ENCODE results near the gene UBXN7. TPM values are rescaled to one million over a fixed set of nuclear protein-coding genes. Genes with fewer than 3 reads are reported as not detected.
A peak's percentile ranks its signal among the peaks of the same experiment; 100 is the strongest.

UBXN7 gene
- total and polyA plus RNA-seq, 9 of the 15 experiments (the other 6 are each of a cell fraction or from before 2014, with no cell fraction given): 3.5 to 44.6 (median 13.4) TPM

DNA sequence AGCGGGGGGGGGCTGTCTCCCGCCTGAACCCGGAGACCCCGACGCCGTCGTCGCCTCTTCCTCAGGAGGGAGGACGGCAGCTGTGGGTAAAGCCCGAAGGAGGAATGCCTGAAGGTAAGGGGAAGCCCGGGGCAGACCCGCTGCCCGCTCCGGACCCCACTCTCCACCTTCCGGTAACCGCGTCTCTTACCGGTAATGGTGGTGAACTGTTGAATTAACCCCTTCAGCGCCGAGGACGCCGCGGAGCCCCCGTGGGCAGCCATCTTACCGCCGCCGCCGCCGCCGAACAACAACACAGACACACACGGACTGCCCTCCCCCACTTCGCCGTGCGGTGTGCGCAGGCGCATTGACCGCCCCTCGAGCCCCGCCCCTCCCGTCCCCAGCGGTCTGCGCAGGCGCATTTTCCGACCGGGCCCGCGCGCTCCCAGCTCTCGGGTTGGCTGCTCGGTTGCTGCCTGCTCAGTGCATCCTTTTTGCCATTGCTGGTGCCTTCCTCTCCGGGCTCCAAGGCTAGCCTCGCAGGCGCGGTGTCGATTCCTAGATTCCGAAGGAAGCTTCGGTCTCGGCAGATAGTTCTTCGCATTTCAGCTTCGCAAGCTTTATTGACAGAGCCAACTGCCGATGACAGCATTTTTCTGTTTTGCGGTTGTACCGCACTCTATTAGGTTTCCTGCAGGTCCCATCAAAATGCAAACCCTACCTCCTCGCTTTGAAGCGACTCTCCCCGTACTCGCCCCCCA is at the start of gene UBXN7 (continued):
- TF ChIP-seq U2AF2 (optimal IDR thresholded peaks at IDR 0.05; ENCODE audit: low read depth, low read length) (no peak), GATAD2A (IDR thresholded peaks at IDR 0.05) (peak; percentile 69; the same call in 1 of the 2 replicates), NFRKB (IDR thresholded peaks at IDR 0.05; ENCODE audit: low read depth) (0 out of 2 replicates have a peak, but pooled peaks have one; percentile 58), MTA3 (IDR thresholded peaks at IDR 0.05; ENCODE audit: borderline replicate concordance) (no peak; the same call in 1 of the 2 replicates), MBD2 (IDR thresholded peaks at IDR 0.05; ENCODE audit: borderline replicate concordance, low read depth) (no peak), HNRNPUL1 (IDR thresholded peaks at IDR 0.05; ENCODE audit: low read length) (no peak)
- TF ChIP-seq, protein P1, sequence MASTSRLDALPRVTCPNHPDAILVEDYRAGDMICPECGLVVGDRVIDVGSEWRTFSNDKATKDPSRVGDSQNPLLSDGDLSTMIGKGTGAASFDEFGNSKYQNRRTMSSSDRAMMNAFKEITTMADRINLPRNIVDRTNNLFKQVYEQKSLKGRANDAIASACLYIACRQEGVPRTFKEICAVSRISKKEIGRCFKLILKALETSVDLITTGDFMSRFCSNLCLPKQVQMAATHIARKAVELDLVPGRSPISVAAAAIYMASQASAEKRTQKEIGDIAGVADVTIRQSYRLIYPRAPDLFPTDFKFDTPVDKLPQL (IDR thresholded peaks at IDR 0.05; ENCODE audit: extremely low read depth, insufficient read length): no peak

DNA sequence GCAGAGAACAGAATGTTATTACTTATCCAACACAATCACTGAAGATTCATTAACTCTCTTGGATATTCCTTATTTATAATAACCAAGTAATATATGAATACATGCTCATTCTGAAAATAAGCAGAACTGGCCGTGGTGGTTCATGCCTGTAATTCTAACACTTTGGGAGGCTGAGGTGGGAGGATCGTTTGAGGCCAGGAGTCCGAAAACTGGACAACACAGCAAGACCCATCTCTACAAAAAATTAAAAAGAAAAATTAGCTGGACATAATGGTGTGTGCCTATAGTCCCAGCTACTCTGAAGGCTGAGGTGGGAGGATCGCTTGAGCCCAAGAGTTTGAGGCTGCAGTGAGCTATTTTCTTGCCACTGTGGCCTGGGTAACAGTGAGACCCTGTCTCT is 45.5 kb upstream of the UBXN7 start:
- H3K4me3 ChIP-seq: no peak overlapping the region
- DNase-seq (ENCODE audit: extremely low read depth in 1 of 4, low spot score in 3 of 4): no peak
- H3K9me1 ChIP-seq (ENCODE audit: control insufficient read depth, insufficient read depth, low read length): no peaks in the 10 kb centered on the region
- in situ Hi-C loops (cut with MboI) (no loop called here), intact Hi-C loops (cut with micrococcal nuclease) (no loop called here)
- H3K4me2 ChIP-seq (ENCODE audit: insufficient read depth, low read length): no peak overlapping the region
- peak; percentile 72 for TF ChIP-seq RBM25 (IDR thresholded peaks at IDR 0.05; ENCODE audit: low read depth, low read length, severe bottlenecking)
- peak; percentile 74 for TF ChIP-seq BCOR (IDR thresholded peaks at IDR 0.05)
- TF ChIP-seq POLR2AphosphoS5 (IDR thresholded peaks at IDR 0.05; ENCODE audit: control insufficient read depth, insufficient read depth, low read depth, low read length): no peak
- TF ChIP-seq, protein P2, sequence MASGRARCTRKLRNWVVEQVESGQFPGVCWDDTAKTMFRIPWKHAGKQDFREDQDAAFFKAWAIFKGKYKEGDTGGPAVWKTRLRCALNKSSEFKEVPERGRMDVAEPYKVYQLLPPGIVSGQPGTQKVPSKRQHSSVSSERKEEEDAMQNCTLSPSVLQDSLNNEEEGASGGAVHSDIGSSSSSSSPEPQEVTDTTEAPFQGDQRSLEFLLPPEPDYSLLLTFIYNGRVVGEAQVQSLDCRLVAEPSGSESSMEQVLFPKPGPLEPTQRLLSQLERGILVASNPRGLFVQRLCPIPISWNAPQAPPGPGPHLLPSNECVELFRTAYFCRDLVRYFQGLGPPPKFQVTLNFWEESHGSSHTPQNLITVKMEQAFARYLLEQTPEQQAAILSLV (tag; IDR thresholded peaks at IDR 0.05): no peak
- TF ChIP-seq, protein P3, sequence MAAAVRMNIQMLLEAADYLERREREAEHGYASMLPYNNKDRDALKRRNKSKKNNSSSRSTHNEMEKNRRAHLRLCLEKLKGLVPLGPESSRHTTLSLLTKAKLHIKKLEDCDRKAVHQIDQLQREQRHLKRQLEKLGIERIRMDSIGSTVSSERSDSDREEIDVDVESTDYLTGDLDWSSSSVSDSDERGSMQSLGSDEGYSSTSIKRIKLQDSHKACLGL (CRISPR knock-in tag; IDR thresholded peaks at IDR 0.05; ENCODE audit: borderline replicate concordance, poor library complexity, severe bottlenecking): no peak
- TF ChIP-seq ZNF121 (CRISPR knock-in tag; conservative IDR thresholded peaks at IDR 0.05): peak; percentile 99
- TF ChIP-seq SMARCA5 (IDR thresholded peaks at IDR 0.05): 0 out of 2 replicates have a peak, but pooled peaks have one; percentile 56
- no peak for TF ChIP-seq MYC (IDR thresholded peaks at IDR 0.05; ENCODE audit: low read depth, low read length)
- TF ChIP-seq MYC (CRISPR knock-in tag; IDR thresholded peaks at IDR 0.05; ENCODE audit: borderline replicate concordance, low read depth): no peak
- ATAC-seq: no peak
- CTCF ChIA-PET (ENCODE audit: low intra/inter-chr PET ratio): no interaction called here
- no peak overlapping the region for H3K9ac ChIP-seq (ENCODE audit: insufficient read depth in 1 of 2, low read depth in 2 of 2, low read length in 2 of 2)
- H3K79me2 ChIP-seq (ENCODE audit: control insufficient read depth, insufficient read depth, low read length): 0 out of 3 replicates have a peak, but pooled peaks cover 3% of the 10 kb centered on the region
- no TSS peak for BruUV-seq (replicated peaks)
- H4K20me1 ChIP-seq (replicated peaks; ENCODE audit: control insufficient read depth, insufficient read depth, low read length): no peaks in the 10 kb centered on the region
- H3K36me3 ChIP-seq (ENCODE audit: control insufficient read depth, insufficient read depth, low read length): peaks cover 87% of the 10 kb centered on the region
- FAIRE-seq: no peak
- WGBS (ENCODE audit: insufficient coverage, low coverage, missing lambda C conversion rate): 94% methylated on average over 4 of the region's 4 CpGs
- no peak overlapping the region for H2AFZ ChIP-seq (ENCODE audit: low read depth, low read length)
- no peaks in the 10 kb centered on the region for H3K4me1 ChIP-seq (replicated peaks in 1 of 2; ENCODE audit: control insufficient read depth in 2 of 2, insufficient read depth in 2 of 2, low read length in 2 of 2)
- no peaks in the 10 kb centered on the region for H3K27me3 ChIP-seq (ENCODE audit: control insufficient read depth in 2 of 2, insufficient read depth in 2 of 2, low read length in 2 of 2)
- H3K9me3 ChIP-seq (replicated peaks; ENCODE audit: control insufficient read depth, insufficient read depth, low read depth, low read length): no peaks in the 10 kb centered on the region
- no peak overlapping the region for H3K27ac ChIP-seq (ENCODE audit: extremely low read depth, low read depth, low read length)
- POLR2A ChIA-PET: interaction anchor here (0.6 to 1.8 kb wide), 3 partner anchors 9 to 218 kb away, joined by 3 to 8 read pairs (median 7); no protein-coding TSS in a partner anchor

All from K562 (cell line).